ENCODE results near the gene SLC16A3.
A peak's percentile ranks its signal among the peaks of the same experiment; 100 is the strongest.

The SLC16A3 gene

GRCh38 chr17:82230609-82231311, 1.9 kb downstream of the SLC16A3 start:
- Histone ChIP-seq H3K4me2 (ENCODE audit: low read depth, low read length, poor library complexity, severe bottlenecking) (peak overlapping the region; percentile 80), H3K79me2 (ENCODE audit: insufficient read depth, low read length) (peaks cover 91% of the 10 kb centered on the region), H3K4me1 (ENCODE audit: insufficient read depth, low read length, poor library complexity, severe bottlenecking) (peaks cover 19% of the 10 kb centered on the region), H3F3A (ENCODE audit: low read depth) (no peaks in the 10 kb centered on the region), H3K9me3 (ENCODE audit: insufficient read depth, low read depth, low read length) (no peaks in the 10 kb centered on the region), H3K4me3 (ENCODE audit: low read length, poor library complexity, severe bottlenecking) (peak overlapping the region; percentile 93), H3K9me2 (replicated peaks; ENCODE audit: low read depth, low read length) (no peaks in the 10 kb centered on the region), H2AFZ (ENCODE audit: low read length) (no peak overlapping the region), H3K9ac (ENCODE audit: low read depth, low read length, poor library complexity, severe bottlenecking) (peak overlapping the region; percentile 98), H4K20me1 (ENCODE audit: insufficient read depth, low read length, poor library complexity, severe bottlenecking) (peaks cover 64% of the 10 kb centered on the region), H3K27me3 (ENCODE audit: insufficient read depth, low read length, poor library complexity, severe bottlenecking) (no peaks in the 10 kb centered on the region), H3K36me3 (ENCODE audit: insufficient read depth, low read length) (peaks cover 12% of the 10 kb centered on the region; the same call in 1 of the 2 replicates)
- TF ChIP-seq EZH2phosphoT487 (IDR thresholded peaks at IDR 0.05; ENCODE audit: borderline replicate concordance) (no peak), CTCF (conservative IDR thresholded peaks at IDR 0.05; ENCODE audit: low read length) (no peak)

- H2AFZ ChIP-seq (ENCODE audit: low read length): no peak overlapping the region
- peak overlapping the region; percentile 80 for H3K4me2 ChIP-seq (ENCODE audit: low read depth, low read length, poor library complexity, severe bottlenecking)
- no peaks in the 10 kb centered on the region for H3K9me3 ChIP-seq (ENCODE audit: insufficient read depth, low read depth, low read length)
- peaks cover 17% of the 10 kb centered on the region; the same call in 1 of the 2 replicates for H3K36me3 ChIP-seq (ENCODE audit: insufficient read depth, low read length)
- H3K27me3 ChIP-seq (ENCODE audit: insufficient read depth, low read length, poor library complexity, severe bottlenecking): no peaks in the 10 kb centered on the region
- H4K20me1 ChIP-seq (ENCODE audit: insufficient read depth, low read length, poor library complexity, severe bottlenecking): peaks cover 68% of the 10 kb centered on the region
- H3K4me1 ChIP-seq (ENCODE audit: insufficient read depth, low read length, poor library complexity, severe bottlenecking): peaks cover 19% of the 10 kb centered on the region
- peak overlapping the region; percentile 93 for H3K4me3 ChIP-seq (ENCODE audit: low read length, poor library complexity, severe bottlenecking)
- H3K9me2 ChIP-seq (replicated peaks; ENCODE audit: low read depth, low read length): no peaks in the 10 kb centered on the region
- no peak for TF ChIP-seq CTCF (conservative IDR thresholded peaks at IDR 0.05; ENCODE audit: low read length)
- TF ChIP-seq EZH2phosphoT487 (IDR thresholded peaks at IDR 0.05; ENCODE audit: borderline replicate concordance): no peak
- peak overlapping the region; percentile 98 for H3K9ac ChIP-seq (ENCODE audit: low read depth, low read length, poor library complexity, severe bottlenecking)
- no peaks in the 10 kb centered on the region for H3F3A ChIP-seq (ENCODE audit: low read depth)
- peaks cover 96% of the 10 kb centered on the region for H3K79me2 ChIP-seq (ENCODE audit: insufficient read depth, low read length)
Observed at GRCh38 chr17:82231312-82231561, 2.4 kb downstream of the SLC16A3 start.

GRCh38 chr17:82231562-82232321, 2.9 kb downstream of the SLC16A3 start:
- no peaks in the 10 kb centered on the region for H3K9me3 ChIP-seq (ENCODE audit: insufficient read depth, low read depth, low read length)
- H3K79me2 ChIP-seq (ENCODE audit: insufficient read depth, low read length): peaks cover 99% of the 10 kb centered on the region
- H3K4me1 ChIP-seq (ENCODE audit: insufficient read depth, low read length, poor library complexity, severe bottlenecking): peaks cover 14% of the 10 kb centered on the region
- no peaks in the 10 kb centered on the region for H3K27me3 ChIP-seq (ENCODE audit: insufficient read depth, low read length, poor library complexity, severe bottlenecking)
- H4K20me1 ChIP-seq (ENCODE audit: insufficient read depth, low read length, poor library complexity, severe bottlenecking): peaks cover 74% of the 10 kb centered on the region
- TF ChIP-seq CTCF (conservative IDR thresholded peaks at IDR 0.05; ENCODE audit: low read length): no peak
- no peak for TF ChIP-seq EZH2phosphoT487 (IDR thresholded peaks at IDR 0.05; ENCODE audit: borderline replicate concordance)
- H3K36me3 ChIP-seq (ENCODE audit: insufficient read depth, low read length): peaks cover 22% of the 10 kb centered on the region; the same call in 1 of the 2 replicates
- peak overlapping the region; percentile 98 for H3K9ac ChIP-seq (ENCODE audit: low read depth, low read length, poor library complexity, severe bottlenecking)
- H3F3A ChIP-seq (ENCODE audit: low read depth): no peaks in the 10 kb centered on the region
- H3K9me2 ChIP-seq (replicated peaks; ENCODE audit: low read depth, low read length): no peaks in the 10 kb centered on the region
- no peak overlapping the region for H2AFZ ChIP-seq (ENCODE audit: low read length)
- peak overlapping the region; percentile 80 for H3K4me2 ChIP-seq (ENCODE audit: low read depth, low read length, poor library complexity, severe bottlenecking)
- peak overlapping the region; percentile 93 for H3K4me3 ChIP-seq (ENCODE audit: low read length, poor library complexity, severe bottlenecking)
